ENCODE results near the gene CDH13.

DNA sequence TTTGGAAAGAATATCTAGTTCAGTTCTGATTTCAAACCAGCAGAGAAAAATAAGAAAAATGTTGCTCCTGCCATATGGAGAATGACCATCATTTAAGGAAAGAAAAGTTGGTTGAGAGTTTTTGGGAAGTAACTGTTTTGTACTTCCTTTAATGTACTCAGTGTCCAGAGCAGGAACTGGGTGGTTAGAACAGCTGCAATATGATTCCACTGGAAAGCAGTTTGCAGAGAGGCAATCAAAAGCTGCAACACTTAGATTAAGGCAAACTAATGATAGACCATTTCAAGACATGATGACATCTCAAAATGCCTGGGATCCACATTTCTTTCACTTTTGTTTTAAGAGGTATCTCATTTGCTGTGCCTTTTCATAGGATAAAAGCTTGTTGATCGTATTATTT, 867.7 kb downstream of the CDH13 start:
- no peak for TF ChIP-seq HDAC2 (IDR thresholded peaks at IDR 0.05)
- TF ChIP-seq, protein P1, sequence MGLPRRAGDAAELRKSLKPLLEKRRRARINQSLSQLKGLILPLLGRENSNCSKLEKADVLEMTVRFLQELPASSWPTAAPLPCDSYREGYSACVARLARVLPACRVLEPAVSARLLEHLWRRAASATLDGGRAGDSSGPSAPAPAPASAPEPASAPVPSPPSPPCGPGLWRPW (IDR thresholded peaks at IDR 0.05) = no peak
- TF ChIP-seq, protein P2, sequence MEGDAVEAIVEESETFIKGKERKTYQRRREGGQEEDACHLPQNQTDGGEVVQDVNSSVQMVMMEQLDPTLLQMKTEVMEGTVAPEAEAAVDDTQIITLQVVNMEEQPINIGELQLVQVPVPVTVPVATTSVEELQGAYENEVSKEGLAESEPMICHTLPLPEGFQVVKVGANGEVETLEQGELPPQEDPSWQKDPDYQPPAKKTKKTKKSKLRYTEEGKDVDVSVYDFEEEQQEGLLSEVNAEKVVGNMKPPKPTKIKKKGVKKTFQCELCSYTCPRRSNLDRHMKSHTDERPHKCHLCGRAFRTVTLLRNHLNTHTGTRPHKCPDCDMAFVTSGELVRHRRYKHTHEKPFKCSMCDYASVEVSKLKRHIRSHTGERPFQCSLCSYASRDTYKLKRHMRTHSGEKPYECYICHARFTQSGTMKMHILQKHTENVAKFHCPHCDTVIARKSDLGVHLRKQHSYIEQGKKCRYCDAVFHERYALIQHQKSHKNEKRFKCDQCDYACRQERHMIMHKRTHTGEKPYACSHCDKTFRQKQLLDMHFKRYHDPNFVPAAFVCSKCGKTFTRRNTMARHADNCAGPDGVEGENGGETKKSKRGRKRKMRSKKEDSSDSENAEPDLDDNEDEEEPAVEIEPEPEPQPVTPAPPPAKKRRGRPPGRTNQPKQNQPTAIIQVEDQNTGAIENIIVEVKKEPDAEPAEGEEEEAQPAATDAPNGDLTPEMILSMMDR (IDR thresholded peaks at IDR 0.05) = no peak
- no peak for TF ChIP-seq POLR2A (IDR thresholded peaks at IDR 0.05; ENCODE audit: low read length)
